ENCODE results near the gene KCNQ1OT1. TPM values are rescaled to one million over a fixed set of nuclear protein-coding genes. Genes with fewer than 3 reads are reported as not detected.

Gene KCNQ1OT1
- total RNA-seq, 2 donors from 2014 or later, result 1.0 to 2.1 TPM

DNA sequence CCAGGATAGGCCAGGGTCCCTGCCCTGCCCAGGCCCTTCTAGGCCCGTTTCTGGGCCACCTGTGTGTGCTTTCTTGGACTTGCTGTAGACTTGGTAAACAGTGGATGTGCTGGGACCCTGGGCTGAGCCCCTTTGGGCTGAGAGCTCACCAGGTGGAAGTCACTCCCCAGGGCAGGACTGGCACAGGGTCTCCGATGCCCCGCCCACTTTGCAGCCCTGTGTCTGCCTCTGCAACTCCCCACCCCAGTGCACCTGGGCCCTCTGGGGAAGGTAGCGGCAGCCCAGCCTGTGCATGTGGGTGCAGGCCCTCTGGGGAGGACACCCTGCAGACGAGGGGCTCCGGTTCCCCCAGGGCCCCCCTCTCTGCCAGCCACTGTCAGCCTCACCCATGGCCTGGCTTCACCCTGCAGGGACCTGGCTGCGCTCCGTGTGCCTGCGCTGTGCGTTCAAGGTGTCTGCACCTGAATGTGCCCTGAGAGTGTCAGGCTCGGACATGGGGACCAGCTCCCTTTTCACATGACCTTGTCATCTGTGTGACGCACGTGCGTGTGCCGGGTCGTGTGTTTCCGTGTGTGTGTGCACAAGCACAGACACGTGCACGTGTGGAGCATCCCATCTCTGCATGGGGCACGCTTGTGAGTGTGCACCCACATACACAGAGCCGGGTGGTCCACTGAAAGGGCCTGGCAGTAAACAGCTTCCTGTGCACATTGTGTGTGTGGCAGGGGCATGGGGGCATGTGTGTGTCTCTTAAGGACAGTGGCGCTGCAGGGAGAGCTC, 118.5 kb downstream of the KCNQ1OT1 start:
- H3K4me3 ChIP-seq, result no peak overlapping the region
- no peaks in the 10 kb centered on the region for H3K9me3 ChIP-seq
- H3K27me3 ChIP-seq (replicated peaks; ENCODE audit: insufficient read depth), result no peaks in the 10 kb centered on the region
- WGBS, result 90% methylated on average over 21 of the region's 22 CpGs
- no peak overlapping the region for H3K27ac ChIP-seq
- no peaks in the 10 kb centered on the region for H3K4me1 ChIP-seq (replicated peaks)
- no peak for DNase-seq (ENCODE audit: low spot score)
- H3K36me3 ChIP-seq, result no peaks in the 10 kb centered on the region
- TF ChIP-seq CTCF (IDR thresholded peaks at IDR 0.05), result no peak
- TF ChIP-seq POLR2A (IDR thresholded peaks at IDR 0.05), result no peak
- TF ChIP-seq POLR2AphosphoS5 (IDR thresholded peaks at IDR 0.05), result no peak
- intact Hi-C loops (cut with DNase I), result no loop called here

- Histone ChIP-seq H3K27me3 (replicated peaks; ENCODE audit: insufficient read depth) (no peaks in the 10 kb centered on the region), H3K9me3 (no peaks in the 10 kb centered on the region), H3K4me3 (no peak overlapping the region), H3K4me1 (replicated peaks) (peaks cover 1% of the 10 kb centered on the region), H3K36me3 (no peaks in the 10 kb centered on the region), H3K27ac (no peak overlapping the region)
- TF ChIP-seq CTCF (IDR thresholded peaks at IDR 0.05) (no peak), POLR2AphosphoS5 (IDR thresholded peaks at IDR 0.05) (no peak), POLR2A (IDR thresholded peaks at IDR 0.05) (no peak)
- DNase-seq (ENCODE audit: low spot score), result no peak
- intact Hi-C loops (cut with DNase I), result no loop called here
- WGBS, result 90% methylated on average over 13 of the region's 13 CpGs
Measured at GRCh38 chr11:2580571-2581001, 119.2 kb downstream of the KCNQ1OT1 start.

GRCh38 chr11:2580061-2580421, 119.8 kb downstream of the KCNQ1OT1 start:
- Histone ChIP-seq H3K4me1 (replicated peaks) (peaks cover 7% of the 10 kb centered on the region), H3K4me3 (no peak overlapping the region), H3K27me3 (replicated peaks; ENCODE audit: insufficient read depth) (no peaks in the 10 kb centered on the region), H3K27ac (no peak overlapping the region), H3K9me3 (no peaks in the 10 kb centered on the region), H3K36me3 (no peaks in the 10 kb centered on the region)
- WGBS, result 71% methylated on average over 10 of the region's 10 CpGs
- intact Hi-C loops (cut with DNase I), result no loop called here
- no peak for DNase-seq (ENCODE audit: low spot score)
- TF ChIP-seq CTCF (IDR thresholded peaks at IDR 0.05), result no peak
- no peak for TF ChIP-seq POLR2A (IDR thresholded peaks at IDR 0.05)
- TF ChIP-seq POLR2AphosphoS5 (IDR thresholded peaks at IDR 0.05), result no peak

GRCh38 chr11:2579315-2580060, 120.3 kb downstream of the KCNQ1OT1 start:
- WGBS, result 84% methylated on average over 17 of the region's 17 CpGs
- no peaks in the 10 kb centered on the region for H3K36me3 ChIP-seq
- no peaks in the 10 kb centered on the region for H3K27me3 ChIP-seq (replicated peaks; ENCODE audit: insufficient read depth)
- intact Hi-C loops (cut with DNase I), result no loop called here
- H3K4me3 ChIP-seq, result no peak overlapping the region
- H3K27ac ChIP-seq, result no peak overlapping the region
- DNase-seq (ENCODE audit: low spot score), result no peak
- TF ChIP-seq CTCF (IDR thresholded peaks at IDR 0.05), result no peak
- no peak for TF ChIP-seq POLR2A (IDR thresholded peaks at IDR 0.05)
- peaks cover 7% of the 10 kb centered on the region for H3K4me1 ChIP-seq (replicated peaks)
- H3K9me3 ChIP-seq, result no peaks in the 10 kb centered on the region

DNA sequence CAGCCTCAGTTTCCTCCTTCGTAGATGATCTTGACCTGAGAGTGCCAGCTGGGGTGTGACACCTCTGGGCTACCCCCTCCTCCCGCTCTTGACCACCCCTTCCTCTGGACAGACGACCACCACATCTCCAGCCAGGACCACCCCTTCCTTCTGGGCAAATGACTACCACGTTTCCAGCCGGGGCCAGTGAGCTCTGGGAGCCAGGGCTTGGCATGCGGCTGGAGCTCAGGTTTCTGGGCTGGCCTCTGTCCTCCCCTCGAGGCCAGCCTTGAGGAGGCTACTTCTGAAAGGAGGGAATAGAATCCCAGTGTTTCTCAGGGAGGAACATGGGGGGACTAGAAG, 120.9 kb downstream of the KCNQ1OT1 start:
- WGBS, result 89% methylated on average over 6 of the region's 7 CpGs
- Histone ChIP-seq H3K27me3 (replicated peaks; ENCODE audit: insufficient read depth) (no peaks in the 10 kb centered on the region), H3K4me1 (replicated peaks) (peaks cover 7% of the 10 kb centered on the region), H3K36me3 (no peaks in the 10 kb centered on the region), H3K9me3 (no peaks in the 10 kb centered on the region), H3K27ac (no peak overlapping the region), H3K4me3 (no peak overlapping the region)
- TF ChIP-seq CTCF (IDR thresholded peaks at IDR 0.05) (no peak), POLR2A (IDR thresholded peaks at IDR 0.05) (no peak), POLR2AphosphoS5 (IDR thresholded peaks at IDR 0.05) (no peak)
- intact Hi-C loops (cut with DNase I), result no loop called here
- DNase-seq (ENCODE audit: low spot score), result no peak
